ENCODE results near the gene NCAPG2.

Gene NCAPG2

GRCh38 chr7:158602905-158603772 is 101.5 kb downstream of the NCAPG2 start:
- H3K4me3 ChIP-seq (ENCODE audit: low read depth, low read length) = no peak overlapping the region
- peak; percentile 59 for DNase-seq (ENCODE audit: low read depth, low spot score)
- in situ Hi-C loops (cut with HindIII; ENCODE audit: low sequenced_read_pairs) = no loop called here

GRCh38 chr7:158602041-158602440 is 102.6 kb downstream of the NCAPG2 start:
- H3K4me3 ChIP-seq (ENCODE audit: low read depth, low read length) = no peak overlapping the region
- DNase-seq (ENCODE audit: low read depth, low spot score) = no peak
- in situ Hi-C loops (cut with HindIII; ENCODE audit: low sequenced_read_pairs) = no loop called here
- TF ChIP-seq CTCF (IDR thresholded peaks at IDR 0.05; ENCODE audit: low read depth, low read length) = no peak

More at GRCh38 chr7:158602905-158603772, 101.5 kb downstream of the NCAPG2 start:
- no peak for TF ChIP-seq CTCF (IDR thresholded peaks at IDR 0.05; ENCODE audit: low read depth, low read length)

GRCh38 chr7:158601090-158601489 is 103.5 kb downstream of the NCAPG2 start:
- TF ChIP-seq CTCF (IDR thresholded peaks at IDR 0.05; ENCODE audit: low read depth, low read length) = no peak
- no peak overlapping the region for H3K4me3 ChIP-seq (ENCODE audit: low read depth, low read length)
- DNase-seq (ENCODE audit: low read depth, low spot score) = no peak
- in situ Hi-C loops (cut with HindIII; ENCODE audit: low sequenced_read_pairs) = no loop called here

- DNase-seq (ENCODE audit: low read depth, low spot score) = no peak
- no peak for TF ChIP-seq CTCF (IDR thresholded peaks at IDR 0.05; ENCODE audit: low read depth, low read length)
- in situ Hi-C loops (cut with HindIII; ENCODE audit: low sequenced_read_pairs) = no loop called here
- no peak overlapping the region for H3K4me3 ChIP-seq (ENCODE audit: low read depth, low read length)
These were observed 107.9 kb downstream of the NCAPG2 start for GRCh38 chr7:158596745-158597144.

GRCh38 chr7:158596309-158596708 is 108.3 kb downstream of the NCAPG2 start:
- no peak overlapping the region for H3K4me3 ChIP-seq (ENCODE audit: low read depth, low read length)
- no peak for TF ChIP-seq CTCF (IDR thresholded peaks at IDR 0.05; ENCODE audit: low read depth, low read length)
- DNase-seq (ENCODE audit: low read depth, low spot score) = no peak
- in situ Hi-C loops (cut with HindIII; ENCODE audit: low sequenced_read_pairs) = no loop called here

GRCh38 chr7:158595068-158595467 is 109.5 kb downstream of the NCAPG2 start:
- in situ Hi-C loops (cut with HindIII; ENCODE audit: low sequenced_read_pairs) = no loop called here
- TF ChIP-seq CTCF (IDR thresholded peaks at IDR 0.05; ENCODE audit: low read depth, low read length) = no peak
- no peak for DNase-seq (ENCODE audit: low read depth, low spot score)
- no peak overlapping the region for H3K4me3 ChIP-seq (ENCODE audit: low read depth, low read length)
